Karpas-422 (cell line): Measurements from ENCODE around the gene KLHL28. TPM values are rescaled to one million over a fixed set of nuclear protein-coding genes. Genes with fewer than 3 reads are reported as not detected.

Experiments
- DNase-seq: peaks from one replicate; pipeline ENCODE4 v3.0.0-alpha.2; 2015
- H2AFZ ChIP-seq: fragments of 200-600 bp; sonication (generic); 2 replicates; pipeline ENCODE4 v1.6.1; 2014; ENCODE audit warnings: antibody characterized with exemption, low read length, mixed read lengths
- H3K27ac ChIP-seq: fragments of 200-600 bp; sonication (generic); 2 replicates; pipeline ENCODE4 v1.5.1; 2014; ENCODE audit warnings: mild to moderate bottlenecking, low read length, moderate library complexity
- H3K27me3 ChIP-seq: fragments of 200-600 bp; sonication (generic); 2 replicates; pipeline ENCODE4 v1.6.1; 2014; ENCODE audit warnings: low read length, mixed read lengths
- H3K36me3 ChIP-seq: fragments of 200-600 bp; sonication (generic); 2 replicates; pipeline ENCODE4 v1.6.1; 2014; ENCODE audit warnings: low read length, mixed read lengths; ENCODE audit not compliant: insufficient read depth
- H3K4me1 ChIP-seq: fragments of 200-600 bp; sonication (generic); 2 replicates; pipeline ENCODE4 v1.6.1; 2014; ENCODE audit warnings: mild to moderate bottlenecking, low read length, mixed read lengths
- H3K4me2 ChIP-seq: fragments of 200-600 bp; sonication (generic); 2 replicates; pipeline ENCODE4 v1.6.1; 2014; ENCODE audit warnings: low read length, low read depth, mild to moderate bottlenecking; ENCODE audit not compliant: poor library complexity, severe bottlenecking
- H3K4me3 ChIP-seq: fragments of 200-600 bp; sonication (generic); 2 replicates; pipeline ENCODE4 v1.5.1; 2014; ENCODE audit warnings: mild to moderate bottlenecking, antibody characterized with exemption, low read length, mixed read lengths
- H3K79me2 ChIP-seq: fragments of 200-600 bp; sonication (generic); 2 replicates; pipeline ENCODE4 v1.6.1; 2014; ENCODE audit warnings: mild to moderate bottlenecking, low read length, mixed read lengths
- H3K9ac ChIP-seq: fragments of 200-600 bp; sonication (generic); 2 replicates; pipeline ENCODE4 v1.6.0; 2014; ENCODE audit warnings: low read length
- H3K9me2 ChIP-seq: fragments of 200-600 bp; sonication (generic), shearing (Covaris generic); replicated peaks from 2 replicates; pipeline ENCODE4 v1.6.0; 2014; ENCODE audit warnings: mild to moderate bottlenecking, low read length, moderate library complexity; ENCODE audit not compliant: insufficient read depth
- H3K9me3 ChIP-seq: fragments of 300-700, 200-600 bp; sonication (generic); 2 replicates; pipeline ENCODE4 v1.6.1; 2014; ENCODE audit warnings: low read length, mixed read lengths
- H4K20me1 ChIP-seq: fragments of 200-600 bp; sonication (generic); 2 replicates; pipeline ENCODE4 v1.6.1; 2014; ENCODE audit warnings: mild to moderate bottlenecking, antibody characterized with exemption, low read length, low read depth; ENCODE audit not compliant: insufficient read depth
- total RNA-seq: library from RNA; depleted of rRNA; stranded (reverse); fragments of >200 nt; shearing (Covaris generic); gene quantifications from 2 replicates; pipeline ENCODE4 v1.2.3, GENCODE V29; 2014; ENCODE audit warnings: low replicate concordance; rRNA removed

Gene KLHL28
- total RNA-seq, 1 experiment from 2014 or later = 31.4 TPM

DNA sequence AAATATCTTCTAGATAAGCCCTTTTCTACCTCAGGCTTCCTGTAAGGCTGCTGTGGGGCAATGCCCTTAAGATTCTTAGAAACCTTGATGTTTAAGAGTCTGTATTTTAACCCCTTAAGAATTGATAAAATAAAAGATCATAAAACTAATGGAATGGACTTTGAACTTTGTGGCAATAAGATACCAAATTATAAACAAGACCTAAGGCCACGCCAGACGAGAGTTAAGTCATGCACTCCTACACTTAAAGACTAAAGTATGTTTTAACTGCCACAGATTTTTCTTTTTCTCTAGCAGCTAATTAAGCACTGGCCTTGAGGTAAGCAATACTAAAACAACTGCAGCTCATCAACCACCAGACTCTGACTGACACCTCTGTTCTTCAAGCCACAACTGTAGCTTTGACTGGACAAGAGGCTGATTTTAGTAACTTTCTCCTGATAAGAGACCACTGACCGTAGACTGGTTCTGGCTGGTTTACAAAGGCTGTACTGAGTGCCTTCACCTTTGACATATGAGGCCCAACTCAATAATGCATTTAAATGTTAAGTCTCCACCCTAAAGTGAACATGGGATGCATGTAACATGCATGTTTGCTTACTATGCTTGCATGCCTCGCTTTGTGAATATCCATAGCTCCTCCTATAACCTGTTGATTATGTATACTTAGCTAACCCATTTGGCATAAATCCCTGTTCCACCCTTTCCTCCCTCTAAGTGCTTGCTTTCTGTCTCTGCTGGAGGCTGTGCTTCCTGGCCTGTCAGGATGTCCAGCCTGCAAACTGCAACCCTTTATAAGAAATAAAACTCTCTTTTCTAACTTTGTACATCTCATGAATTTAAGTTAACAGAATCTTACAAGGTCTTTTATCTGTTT is 71.9 kb downstream of the KLHL28 start:
- Histone ChIP-seq H3K27me3 (no peaks in the 10 kb centered on the region), H2AFZ (no peak overlapping the region), H3K4me2 (no peak overlapping the region)

DNA sequence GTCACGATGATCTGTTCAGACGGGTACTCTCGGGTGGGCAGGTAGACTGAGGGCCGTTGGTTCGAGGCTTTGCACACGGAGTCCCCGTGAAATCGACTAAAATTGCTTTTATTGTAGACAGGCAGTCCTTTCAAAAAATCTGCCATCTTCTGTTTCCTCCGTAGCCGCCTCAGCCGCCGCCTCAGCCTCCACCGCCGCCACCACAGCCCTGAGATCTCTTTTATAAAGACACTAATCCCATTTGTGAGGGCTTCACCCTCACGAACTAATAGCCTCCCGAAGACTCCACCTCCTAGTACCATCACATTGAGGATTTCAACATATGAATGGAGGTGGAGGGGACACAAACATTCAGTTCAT is 74.2 kb downstream of the KLHL28 start:
- H3K79me2 ChIP-seq = no peaks in the 10 kb centered on the region
- H2AFZ ChIP-seq = no peak overlapping the region
- H3K4me3 ChIP-seq = no peak overlapping the region
- DNase-seq = no peak
- peaks cover 3% of the 10 kb centered on the region; the same call in 1 of the 2 replicates for H3K9me3 ChIP-seq
- no peaks in the 10 kb centered on the region for H4K20me1 ChIP-seq
- no peaks in the 10 kb centered on the region for H3K4me1 ChIP-seq
- no peaks in the 10 kb centered on the region for H3K9me2 ChIP-seq
- H3K4me2 ChIP-seq = no peak overlapping the region
- no peaks in the 10 kb centered on the region for H3K27me3 ChIP-seq
- no peak overlapping the region for H3K27ac ChIP-seq
- H3K9ac ChIP-seq = no peak overlapping the region
- no peaks in the 10 kb centered on the region for H3K36me3 ChIP-seq

More for the DNA sequence above, 71.9 kb downstream of the KLHL28 start:
- H3K9ac ChIP-seq = no peak overlapping the region
- H3K9me2 ChIP-seq = no peaks in the 10 kb centered on the region
- no peak overlapping the region for H3K27ac ChIP-seq
- H3K36me3 ChIP-seq = no peaks in the 10 kb centered on the region
- DNase-seq = no peak
- H3K4me3 ChIP-seq = no peak overlapping the region
- H3K4me1 ChIP-seq = no peaks in the 10 kb centered on the region
- no peaks in the 10 kb centered on the region for H3K9me3 ChIP-seq
- H4K20me1 ChIP-seq = no peaks in the 10 kb centered on the region
- no peaks in the 10 kb centered on the region for H3K79me2 ChIP-seq

DNA sequence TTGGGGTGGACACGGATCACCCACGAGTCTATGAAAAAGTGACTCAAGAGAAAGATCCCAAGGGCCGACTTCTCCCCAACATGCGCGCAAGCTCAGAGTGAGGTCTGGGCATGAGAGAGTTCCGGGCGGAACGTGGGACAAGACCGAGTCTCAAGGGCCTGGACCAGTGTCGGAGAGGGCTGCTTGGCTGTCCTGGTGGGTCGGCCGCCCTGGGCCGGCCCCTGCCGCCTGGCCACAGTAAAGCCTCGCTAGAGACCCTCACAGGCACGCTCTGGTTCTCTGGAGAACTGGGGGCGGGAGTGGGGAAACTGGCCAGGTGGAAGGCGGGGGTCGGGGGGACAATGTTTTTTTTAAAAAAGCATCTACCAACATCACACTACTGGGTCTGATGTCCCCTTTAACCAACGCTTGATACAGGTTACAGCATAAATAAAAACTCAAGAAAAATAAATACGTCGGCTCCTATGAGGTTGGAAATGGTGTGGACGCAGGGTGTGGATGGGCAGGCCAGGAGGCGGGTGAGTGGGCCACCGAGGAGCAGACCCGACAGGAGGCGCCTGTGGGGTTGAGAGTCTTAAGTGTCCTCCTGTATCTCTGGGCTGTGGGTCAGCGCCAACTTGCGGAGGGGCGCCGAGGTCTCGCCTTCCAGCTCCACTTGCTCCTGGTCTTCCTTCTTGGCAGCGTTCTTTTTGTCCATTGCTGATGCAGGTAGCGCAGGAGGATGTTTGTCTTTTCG is 74.7 kb downstream of the KLHL28 start:
- DNase-seq = no peak
- H2AFZ ChIP-seq = no peak overlapping the region
- no peak overlapping the region for H3K27ac ChIP-seq

DNA sequence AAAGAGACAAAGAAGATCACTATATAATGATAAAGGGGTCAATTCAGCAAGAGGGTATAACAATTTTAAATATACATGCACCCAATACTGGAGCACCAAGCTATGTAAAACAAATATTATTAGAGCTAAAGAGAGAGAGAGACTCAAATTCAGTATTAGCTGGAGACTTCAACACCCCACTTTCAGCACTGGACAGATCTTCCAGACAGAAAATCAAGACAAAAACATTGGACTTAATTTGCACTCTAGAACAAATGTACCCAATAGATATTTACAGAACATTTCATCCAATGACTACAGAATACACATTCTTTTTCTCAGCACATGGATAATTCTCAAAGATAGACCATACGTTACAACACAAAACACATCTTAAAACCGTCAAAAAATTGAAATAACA is 81.0 kb downstream of the KLHL28 start:
- H3K9me2 ChIP-seq = no peaks in the 10 kb centered on the region
- no peaks in the 10 kb centered on the region for H3K4me1 ChIP-seq
- no peak overlapping the region for H3K4me3 ChIP-seq
- no peaks in the 10 kb centered on the region for H3K79me2 ChIP-seq
- no peaks in the 10 kb centered on the region for H4K20me1 ChIP-seq
- no peak overlapping the region for H3K27ac ChIP-seq
- no peak overlapping the region for H3K9ac ChIP-seq
- H3K36me3 ChIP-seq = no peaks in the 10 kb centered on the region
- no peak overlapping the region for H2AFZ ChIP-seq
- H3K4me2 ChIP-seq = no peak overlapping the region
- H3K27me3 ChIP-seq = no peaks in the 10 kb centered on the region
- no peak for DNase-seq
- H3K9me3 ChIP-seq = peaks cover 12% of the 10 kb centered on the region

More for the DNA sequence above, 74.7 kb downstream of the KLHL28 start:
- no peaks in the 10 kb centered on the region for H3K79me2 ChIP-seq
- H3K36me3 ChIP-seq = no peaks in the 10 kb centered on the region
- H3K4me3 ChIP-seq = no peak overlapping the region
- no peak overlapping the region for H3K4me2 ChIP-seq
- no peaks in the 10 kb centered on the region for H4K20me1 ChIP-seq
- H3K9ac ChIP-seq = no peak overlapping the region
- no peaks in the 10 kb centered on the region for H3K9me2 ChIP-seq
- peaks cover 9% of the 10 kb centered on the region for H3K9me3 ChIP-seq
- H3K4me1 ChIP-seq = no peaks in the 10 kb centered on the region
- H3K27me3 ChIP-seq = no peaks in the 10 kb centered on the region

Other genes with a start within 250 kb of the KLHL28 start
- gene TOGARAM1, start 243 bp upstream of the KLHL28 start, total RNA-seq = 21.5 and 34.2 TPM in 2 replicates
- 69.6 and 142 TPM in 2 replicates for gene PRPF39, start 122.2 kb upstream of the KLHL28 start, total RNA-seq
- 63.2 and 89.8 TPM in 2 replicates for gene FKBP3, start 172.5 kb upstream of the KLHL28 start, total RNA-seq
- 22.7 and 32.2 TPM in 2 replicates for gene FANCM, start 174.0 kb upstream of the KLHL28 start, total RNA-seq